NCI-H1694 (cell line): ENCODE results near the gene KLKB1.

Experiments
- DNase-seq: peaks from one replicate; lab custom pipeline; 2025; lab: John Stamatoyannopoulos, UW

KLKB1 gene

DNA sequence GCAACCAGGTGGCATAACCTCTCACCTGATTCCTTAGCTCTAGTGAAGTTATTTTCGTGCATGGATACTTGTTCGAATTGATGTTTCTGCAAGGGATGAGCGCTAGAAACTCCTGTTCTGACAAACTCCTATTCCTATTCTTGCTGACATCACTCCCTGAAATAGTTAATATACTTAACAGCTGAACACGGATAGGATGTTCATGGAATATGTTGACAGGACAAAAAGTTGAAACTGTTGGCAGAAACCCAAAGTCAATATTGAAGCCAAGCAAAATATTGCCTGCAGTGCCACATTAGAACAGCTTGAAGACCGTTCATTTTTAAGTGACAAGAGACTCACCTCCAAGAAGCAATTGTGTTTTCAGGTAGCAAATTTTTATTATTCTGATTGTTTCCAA, at the start of gene KLKB1:
KLKB1 (plus strand) TSS at position 287 of the 400 bp plus-strand sequence. CDS start 689 bp downstream, outside the sequence.
- DNase-seq: no peak

GRCh38 chr4:186188107-186188506, 39.2 kb upstream of the KLKB1 start:
- DNase-seq: no peak

- DNase-seq: no peak
These were observed 37.7 kb upstream of the KLKB1 start for GRCh38 chr4:186189656-186190055.

DNA sequence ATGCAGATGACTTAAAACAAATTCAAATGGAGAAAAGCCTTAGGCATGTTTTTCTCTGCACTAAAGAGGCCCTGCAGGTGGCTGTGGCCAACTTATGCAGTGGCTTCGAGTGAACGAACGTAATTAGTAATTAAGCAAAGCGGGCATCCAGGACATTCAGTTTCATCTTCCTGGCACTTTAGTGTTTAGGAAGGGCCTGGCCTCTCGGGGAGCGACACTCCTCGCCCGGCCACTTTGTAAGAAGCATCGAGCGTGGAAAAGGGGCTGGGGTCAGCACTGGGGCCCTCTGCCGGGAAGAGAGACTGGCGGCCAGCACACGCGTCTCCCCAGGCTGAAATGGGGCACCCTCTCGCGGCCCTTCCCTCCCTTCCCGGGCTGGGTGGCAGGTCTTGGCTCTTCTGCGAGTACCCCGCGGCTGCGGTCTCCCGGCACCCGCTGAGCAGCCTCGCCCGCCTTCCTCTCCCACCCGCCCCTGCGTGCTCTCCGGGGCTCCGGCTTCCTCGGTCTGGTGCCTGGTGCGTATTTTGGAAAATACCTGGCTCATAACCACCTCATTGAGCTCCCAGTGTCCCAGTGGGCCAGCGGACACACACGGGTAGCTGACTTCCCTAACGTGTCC, 36.6 kb upstream of the KLKB1 start:
- no peak for DNase-seq

DNA sequence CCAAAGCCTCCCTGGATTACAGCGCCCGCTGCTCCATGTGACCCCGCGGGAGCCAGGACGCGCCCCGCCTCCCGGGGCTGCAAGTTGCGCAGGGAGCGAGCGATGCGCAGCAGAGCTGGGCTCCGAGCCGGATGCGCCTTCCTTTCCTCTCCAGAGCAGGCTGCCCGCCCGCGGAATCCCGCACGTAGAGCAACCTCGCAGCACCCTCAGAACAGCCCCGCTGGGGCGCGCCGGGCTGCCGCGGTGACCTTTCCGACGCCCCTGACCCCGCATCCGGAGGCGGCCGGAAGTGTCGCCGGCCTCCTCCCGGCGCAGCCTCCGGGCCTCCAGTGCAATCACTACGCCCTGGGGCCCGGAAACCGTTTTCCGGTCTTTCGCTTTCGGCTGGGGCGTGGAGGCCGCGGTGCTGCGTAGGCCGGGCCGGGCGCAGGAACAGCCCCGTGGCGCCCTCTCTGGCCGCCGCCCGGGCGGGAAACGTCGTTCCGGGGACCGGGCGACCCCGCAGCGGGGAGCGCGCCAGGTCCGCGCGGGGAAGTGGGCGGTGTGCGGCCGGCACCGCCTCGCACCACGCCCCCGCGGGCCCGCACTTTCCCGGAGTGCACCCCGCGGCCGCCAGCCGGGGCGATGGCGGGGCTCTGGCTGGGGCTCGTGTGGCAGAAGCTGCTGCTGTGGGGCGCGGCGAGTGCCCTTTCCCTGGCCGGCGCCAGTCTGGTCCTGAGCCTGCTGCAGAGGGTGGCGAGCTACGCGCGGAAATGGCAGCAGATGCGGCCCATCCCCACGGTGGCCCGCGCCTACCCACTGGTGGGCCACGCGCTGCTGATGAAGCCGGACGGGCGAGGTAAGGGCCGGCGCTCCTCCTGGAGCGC, 35.9 kb upstream of the KLKB1 start, which contains the start of gene CYP4V2:
CYP4V2 (plus strand) TSS at position 368 of the 866 bp plus-strand sequence; CDS start at position 625, 257 bp downstream.
- no peak for DNase-seq

- DNase-seq: no peak
These were observed 35.2 kb upstream of the KLKB1 start for GRCh38 chr4:186192066-186192612.

DNA sequence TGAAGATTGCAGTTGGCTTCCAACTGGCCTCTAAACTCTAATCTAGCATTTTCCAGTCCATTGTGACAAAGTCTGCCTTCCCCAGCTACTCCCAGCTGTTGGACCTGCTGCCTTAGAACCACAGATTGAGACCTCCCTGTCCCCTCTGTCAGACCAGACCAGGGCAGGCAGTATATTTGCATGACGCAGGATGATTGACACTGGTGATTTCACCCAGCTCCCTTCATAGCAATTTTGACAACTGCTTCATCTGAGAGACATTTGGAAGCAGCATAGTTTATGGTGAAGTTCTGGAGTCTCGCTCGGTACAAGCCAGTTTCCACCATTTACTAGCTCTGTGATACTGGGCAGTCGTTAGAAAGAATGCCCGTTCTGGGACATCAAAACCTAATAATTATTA, 33.5 kb upstream of the KLKB1 start:
- DNase-seq: no peak

- no peak for DNase-seq
These were observed 31.2 kb upstream of the KLKB1 start for GRCh38 chr4:186196063-186196462.

DNA sequence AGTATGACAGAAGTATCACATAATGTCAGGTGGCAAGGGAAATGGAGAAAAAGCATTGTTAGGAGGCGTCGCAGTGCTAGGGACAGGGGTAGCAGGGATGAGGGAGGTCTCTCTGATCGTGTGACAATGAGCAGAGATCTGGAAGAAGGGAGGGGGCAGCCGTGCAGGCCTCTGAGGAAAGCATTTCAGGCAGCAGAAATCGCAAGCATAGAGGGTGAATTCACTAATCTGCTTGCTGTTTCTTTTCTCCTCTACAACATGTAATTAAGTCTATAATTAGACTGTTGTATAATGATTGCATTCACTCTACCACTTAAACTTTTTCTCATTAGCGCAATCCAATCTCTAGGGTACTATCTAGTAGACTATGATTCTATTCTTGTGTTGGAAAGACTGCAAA, 26.8 kb upstream of the KLKB1 start:
- DNase-seq: no peak

- DNase-seq: no peak
These were observed 26.3 kb upstream of the KLKB1 start for GRCh38 chr4:186201010-186201409.

DNA sequence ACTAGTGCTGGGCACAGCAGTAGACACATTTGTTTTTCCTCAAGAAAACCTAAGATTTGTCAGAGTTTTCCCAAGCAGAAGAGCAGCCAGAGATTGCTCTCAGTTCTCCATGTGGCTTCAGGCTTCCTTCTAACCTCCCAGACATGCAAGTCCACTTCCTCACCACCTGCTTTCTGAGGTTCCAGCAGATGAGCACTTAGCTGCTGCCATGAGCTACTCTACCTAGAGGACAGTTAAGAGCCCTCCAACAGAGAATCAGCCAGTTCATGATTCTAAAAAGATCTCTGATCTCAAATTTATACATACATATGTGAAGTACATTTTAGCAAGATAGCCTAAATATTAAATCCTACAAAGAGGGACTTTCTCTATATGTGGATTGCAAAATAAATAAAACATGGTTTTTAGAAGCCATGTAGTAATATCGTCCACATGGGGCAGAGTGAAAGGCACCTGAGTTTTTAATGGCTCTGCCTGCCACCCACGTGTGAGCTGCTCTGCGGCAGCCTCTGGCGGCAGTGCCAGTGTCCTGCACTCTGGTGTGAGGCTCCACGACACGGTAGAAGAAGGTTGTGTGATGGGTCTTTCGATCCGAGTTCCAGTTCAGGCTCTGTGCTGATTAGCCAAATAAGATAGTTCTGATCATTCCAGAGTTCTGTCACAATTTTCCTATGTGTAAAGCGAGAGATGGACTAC, 25.6 kb upstream of the KLKB1 start:
- peak; percentile 1 for DNase-seq

- DNase-seq: no peak
These were observed 24.7 kb upstream of the KLKB1 start for GRCh38 chr4:186202490-186203140.

GRCh38 chr4:186203406-186203805, 23.9 kb upstream of the KLKB1 start:
- no peak for DNase-seq

DNA sequence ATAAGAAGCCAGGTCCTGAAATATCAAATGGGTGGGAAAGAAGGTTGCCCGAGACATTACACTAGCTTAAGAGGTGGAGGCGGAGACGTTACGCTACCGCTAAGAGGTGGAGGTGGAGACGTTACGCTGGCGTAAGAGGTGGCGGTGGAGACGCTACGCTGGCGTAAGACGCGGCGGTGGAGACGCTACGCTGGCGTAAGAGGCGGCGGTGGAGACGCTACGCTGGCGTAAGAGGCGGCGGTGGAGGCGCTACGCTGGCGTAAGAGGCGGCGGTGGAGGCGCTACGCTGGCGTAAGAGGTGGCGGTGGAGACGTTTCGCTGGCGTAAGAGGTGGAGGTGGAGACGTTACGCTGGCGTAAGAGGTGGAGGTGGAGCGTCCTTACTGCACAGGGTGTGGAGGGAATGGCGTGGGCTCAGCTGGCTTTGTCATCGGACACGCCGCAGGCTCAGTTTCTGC, 23.2 kb upstream of the KLKB1 start:
- no peak for DNase-seq

DNA sequence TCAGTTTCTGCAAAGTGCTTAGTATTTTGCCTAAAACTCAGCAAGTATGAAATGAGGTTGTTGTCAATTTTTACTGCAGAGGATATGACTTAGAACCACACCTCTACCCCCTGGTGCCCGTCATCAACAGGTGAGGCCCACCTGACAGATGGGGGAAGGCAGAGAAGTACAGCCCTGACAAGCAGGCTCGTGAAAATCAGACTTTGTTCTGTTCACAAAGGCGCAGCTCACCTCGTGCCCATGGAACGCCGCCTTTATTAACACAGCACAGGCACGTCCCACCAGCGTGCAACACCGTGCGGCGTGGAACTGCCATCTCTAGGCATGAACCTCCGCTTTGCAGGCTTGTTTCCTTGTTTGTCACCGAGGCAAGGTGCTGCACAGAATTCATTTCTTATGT, 22.6 kb upstream of the KLKB1 start:
- no peak for DNase-seq

DNA sequence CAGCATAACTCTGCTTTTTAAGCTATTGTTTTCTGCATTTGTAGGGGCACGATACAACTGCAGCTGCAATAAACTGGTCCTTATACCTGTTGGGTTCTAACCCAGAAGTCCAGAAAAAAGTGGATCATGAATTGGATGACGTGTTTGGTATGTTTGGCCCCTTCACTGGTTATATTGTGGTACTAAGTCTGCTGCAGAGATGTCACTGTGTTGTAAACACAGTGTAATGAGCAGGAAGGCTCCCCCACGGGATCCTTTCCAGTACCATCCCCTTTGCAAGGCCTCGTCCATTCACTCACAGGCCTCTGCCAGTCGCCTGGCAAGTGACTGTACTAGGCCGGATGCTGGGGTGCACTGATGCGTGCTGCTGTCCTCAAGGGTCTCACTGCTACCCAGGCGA, 22.2 kb upstream of the KLKB1 start:
- DNase-seq: no peak

- no peak for DNase-seq
These were observed 10.8 kb upstream of the KLKB1 start for GRCh38 chr4:186216465-186217024.

- DNase-seq: no peak
These were observed 9.5 kb upstream of the KLKB1 start for GRCh38 chr4:186217733-186218293.

DNA sequence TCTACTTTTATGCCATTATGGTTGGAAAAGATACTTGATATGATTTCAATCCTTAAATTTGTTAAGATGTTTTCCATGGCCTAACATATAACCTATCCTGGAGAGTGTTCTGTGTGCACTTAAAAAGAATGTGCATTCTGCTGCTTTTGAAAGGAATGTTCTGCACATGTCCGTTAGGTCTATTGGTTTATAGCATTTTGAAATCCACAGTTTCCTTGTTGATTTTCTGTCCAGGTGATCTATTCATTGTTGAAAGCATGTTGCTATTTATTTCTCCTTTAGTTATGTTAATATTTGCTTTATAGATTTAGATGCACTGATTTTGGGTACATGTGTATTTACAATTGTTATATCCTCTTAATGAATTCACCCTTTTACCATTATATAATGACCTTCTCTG, 5.7 kb upstream of the KLKB1 start:
- no peak for DNase-seq

- DNase-seq: no peak
These were observed 1.5 kb upstream of the KLKB1 start for GRCh38 chr4:186225848-186226247.

- no peak for DNase-seq
These were observed 652 bp upstream of the KLKB1 start for GRCh38 chr4:186226521-186227189.
